GM19438 (cell line): ENCODE measurements around the gene PELI1.
"Not testable (repeated sequence)": the region's sequence is repeated elsewhere in the genome, so short reads cannot be mapped to it uniquely, and the experiment has no call there.

ENCODE experiments used
- ATAC-seq: cut with Tn5 transposase; IDR thresholded peaks from one replicate; pipeline ENCODE4 v1.9.1; 2021; ENCODE audit warnings: low read depth; ENCODE audit not compliant: unreplicated experiment

PELI1 gene

DNA sequence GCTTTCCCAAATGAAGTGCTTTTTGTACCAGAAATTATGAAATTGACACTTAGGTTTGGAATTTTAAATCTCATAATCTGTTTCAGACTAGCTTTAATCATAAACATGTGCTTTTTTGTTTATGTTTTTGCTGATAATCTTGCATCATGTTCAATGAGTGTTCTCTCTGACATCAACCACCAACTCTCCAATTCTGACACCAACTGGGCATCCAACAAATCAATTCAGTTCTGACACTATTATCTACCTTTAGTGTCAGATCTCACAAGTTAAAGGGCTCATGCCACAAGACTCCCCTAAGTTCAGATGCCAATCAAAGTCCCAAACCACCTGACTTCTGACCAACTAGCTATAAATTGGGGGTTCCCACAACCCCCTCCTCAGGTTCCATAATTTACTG is 19.6 kb downstream of the PELI1 start:
- ATAC-seq, result no peak

- ATAC-seq, result no peak
These were observed 20.1 kb downstream of the PELI1 start for GRCh38 chr2:64124168-64124567.

DNA sequence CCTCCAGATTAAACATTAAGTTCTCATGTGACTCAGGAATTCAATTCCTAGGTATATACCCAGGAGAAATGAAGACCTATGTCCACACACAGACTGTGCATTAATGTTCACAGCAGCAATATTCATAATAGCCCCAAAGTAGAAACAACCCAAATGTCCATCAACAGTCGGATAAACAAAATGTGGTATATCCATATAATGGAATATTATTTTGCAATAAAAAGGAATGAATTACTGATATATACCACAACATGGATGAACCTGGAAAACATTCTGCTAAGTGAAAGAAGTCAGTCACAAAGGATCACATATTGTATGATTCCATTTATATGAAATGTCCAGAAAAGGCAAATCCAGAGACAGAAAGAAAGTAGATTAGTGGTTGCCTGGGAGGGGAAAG is 20.5 kb downstream of the PELI1 start:
- ATAC-seq, result no peak

- no peak for ATAC-seq
These were observed 21.9 kb downstream of the PELI1 start for GRCh38 chr2:64122358-64122757.

DNA sequence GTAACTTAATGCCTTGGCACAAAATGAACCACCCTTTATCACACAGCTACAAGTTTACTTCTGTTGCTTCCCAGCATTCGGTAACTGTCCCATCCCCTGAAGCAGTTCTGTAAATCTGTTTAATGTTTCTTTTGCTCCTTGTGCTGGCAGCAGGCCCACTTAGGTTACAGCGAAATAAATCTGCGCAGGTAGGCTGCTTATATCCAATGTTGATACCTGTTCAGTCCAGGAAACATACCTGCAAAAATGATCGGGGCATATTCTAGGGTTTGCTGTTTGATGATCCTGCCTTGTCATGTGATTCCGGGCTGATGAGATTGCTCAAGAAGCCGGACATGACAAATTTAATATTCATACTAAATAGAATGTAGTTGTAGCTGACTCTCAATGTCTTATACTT is 23.3 kb downstream of the PELI1 start:
- ATAC-seq, result no peak

DNA sequence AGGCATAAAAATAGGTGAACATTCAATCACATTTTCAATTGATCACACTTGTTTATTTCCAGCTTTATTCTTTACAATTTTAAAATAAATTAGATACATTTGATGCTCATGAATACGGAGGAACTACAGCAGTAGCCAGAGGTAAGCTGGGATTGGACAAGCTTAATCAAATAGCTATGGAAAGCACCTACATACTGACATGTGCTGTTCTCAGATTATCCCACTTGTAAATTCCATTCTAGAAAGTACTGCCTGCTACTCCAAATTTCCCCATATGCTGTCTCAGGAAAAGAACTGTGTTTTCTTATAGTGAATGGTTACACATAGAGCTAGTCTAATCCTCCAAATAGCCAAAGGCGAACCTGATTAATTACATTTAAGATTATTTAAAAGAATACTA is 24.2 kb downstream of the PELI1 start:
- no peak for ATAC-seq

- no peak for ATAC-seq
These were observed 24.9 kb downstream of the PELI1 start for GRCh38 chr2:64119369-64119768.

DNA sequence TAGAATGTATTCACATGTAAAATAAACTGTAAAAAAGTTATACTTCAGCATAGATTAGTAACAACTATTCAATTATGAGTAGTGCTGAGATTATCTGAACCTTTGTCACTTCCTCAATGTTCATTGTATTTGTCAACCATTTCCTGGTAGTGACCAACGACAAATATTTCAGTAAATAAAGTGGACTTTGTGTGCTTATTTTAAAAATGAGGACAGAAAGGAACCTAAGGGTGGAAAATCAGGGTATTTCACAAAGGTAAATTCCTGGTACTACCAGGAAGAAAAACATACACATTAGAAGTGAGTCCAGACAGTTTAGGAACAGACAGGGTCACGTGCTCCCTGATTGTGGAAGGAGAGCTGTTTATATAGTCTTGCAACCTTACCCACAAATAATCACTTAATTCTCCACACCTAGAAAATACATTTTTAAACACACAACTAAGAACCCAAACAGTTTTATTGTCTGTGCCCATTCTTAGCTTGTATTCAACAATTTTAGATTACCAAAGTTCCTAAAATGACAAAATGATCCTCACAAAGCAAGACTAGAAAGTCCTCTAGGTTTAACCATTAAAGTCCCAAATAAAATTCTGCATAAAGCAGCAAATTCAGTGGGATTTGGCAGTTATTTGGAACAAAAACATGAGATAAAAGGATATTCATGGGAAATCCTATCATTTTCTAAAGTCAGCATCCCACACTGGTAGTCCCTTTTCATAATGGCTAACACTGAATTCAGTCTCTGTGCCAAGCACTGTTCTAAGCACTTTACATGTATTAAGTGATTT is 28.2 kb downstream of the PELI1 start:
- ATAC-seq, result no peak

DNA sequence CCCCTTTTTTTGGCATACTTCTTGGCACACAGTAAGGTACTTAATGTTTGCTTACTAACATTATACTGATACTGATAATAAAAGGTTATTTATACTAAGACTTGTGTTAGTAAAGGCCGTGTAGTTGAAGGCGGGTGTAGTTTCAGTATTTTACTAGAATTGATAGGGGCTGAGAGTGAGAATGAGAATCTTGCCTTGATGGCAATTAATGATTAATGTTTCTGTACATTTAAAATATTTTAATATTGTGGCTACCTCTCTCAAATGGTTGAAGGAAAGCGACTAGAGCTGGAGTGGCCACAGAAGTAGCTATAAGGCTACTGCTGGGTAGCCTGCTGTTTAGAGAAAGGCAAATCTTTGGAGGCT is 29.3 kb downstream of the PELI1 start:
- ATAC-seq, result peak; percentile 42

GRCh38 chr2:64114063-64114911 is 29.9 kb downstream of the PELI1 start:
- peak; percentile 47 for ATAC-seq

DNA sequence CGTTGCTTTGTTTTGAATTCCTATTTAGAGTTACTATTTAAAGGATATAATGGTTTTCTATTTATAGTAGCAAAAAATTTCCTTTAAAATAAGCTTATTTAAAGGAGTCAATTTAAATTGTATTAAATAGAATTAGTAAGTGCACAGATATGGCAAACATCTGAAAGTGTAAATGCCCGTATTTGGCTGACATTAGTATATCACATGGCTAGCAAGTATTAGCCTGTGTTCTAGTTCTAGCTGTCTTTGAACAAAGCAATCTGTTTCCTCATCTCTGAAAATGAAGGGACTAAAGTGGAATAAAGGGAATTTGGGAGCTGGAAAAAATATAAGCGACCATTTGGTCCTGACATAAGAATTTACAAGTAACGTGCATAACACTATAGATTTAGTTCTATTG is 32.2 kb downstream of the PELI1 start:
- ATAC-seq, result no peak

- no peak for ATAC-seq
These were observed 32.8 kb downstream of the PELI1 start for GRCh38 chr2:64111426-64111825.

DNA sequence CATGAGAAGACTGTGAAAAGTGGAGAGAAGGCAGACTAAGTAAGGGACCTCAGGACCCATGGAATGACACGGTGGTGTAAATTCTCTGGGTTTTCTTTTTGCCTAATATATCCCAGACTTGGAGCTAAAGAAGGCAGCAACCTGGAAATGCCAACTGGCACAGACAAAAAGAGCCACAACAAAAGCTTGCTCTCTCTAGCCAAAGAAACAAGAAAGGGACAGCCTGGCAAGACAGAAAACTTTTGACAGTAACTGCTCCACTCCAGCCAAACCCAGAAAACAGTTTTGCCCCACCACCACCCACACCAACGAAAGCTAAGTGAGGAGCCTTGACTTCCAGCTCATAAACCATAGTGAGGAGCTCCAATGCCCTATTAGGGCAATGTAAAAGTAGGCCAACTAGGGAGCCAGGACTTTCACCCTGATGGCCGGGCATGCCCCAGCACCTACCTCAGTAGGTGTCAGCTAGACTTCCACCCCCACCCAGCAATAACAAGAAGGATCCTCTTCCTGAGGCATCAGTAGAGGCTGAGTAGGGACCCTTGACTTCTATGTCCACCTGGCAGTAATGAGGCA is 35.5 kb downstream of the PELI1 start:
- no peak for ATAC-seq

- no peak for ATAC-seq
These were observed 37.7 kb downstream of the PELI1 start for GRCh38 chr2:64106481-64106880.

DNA sequence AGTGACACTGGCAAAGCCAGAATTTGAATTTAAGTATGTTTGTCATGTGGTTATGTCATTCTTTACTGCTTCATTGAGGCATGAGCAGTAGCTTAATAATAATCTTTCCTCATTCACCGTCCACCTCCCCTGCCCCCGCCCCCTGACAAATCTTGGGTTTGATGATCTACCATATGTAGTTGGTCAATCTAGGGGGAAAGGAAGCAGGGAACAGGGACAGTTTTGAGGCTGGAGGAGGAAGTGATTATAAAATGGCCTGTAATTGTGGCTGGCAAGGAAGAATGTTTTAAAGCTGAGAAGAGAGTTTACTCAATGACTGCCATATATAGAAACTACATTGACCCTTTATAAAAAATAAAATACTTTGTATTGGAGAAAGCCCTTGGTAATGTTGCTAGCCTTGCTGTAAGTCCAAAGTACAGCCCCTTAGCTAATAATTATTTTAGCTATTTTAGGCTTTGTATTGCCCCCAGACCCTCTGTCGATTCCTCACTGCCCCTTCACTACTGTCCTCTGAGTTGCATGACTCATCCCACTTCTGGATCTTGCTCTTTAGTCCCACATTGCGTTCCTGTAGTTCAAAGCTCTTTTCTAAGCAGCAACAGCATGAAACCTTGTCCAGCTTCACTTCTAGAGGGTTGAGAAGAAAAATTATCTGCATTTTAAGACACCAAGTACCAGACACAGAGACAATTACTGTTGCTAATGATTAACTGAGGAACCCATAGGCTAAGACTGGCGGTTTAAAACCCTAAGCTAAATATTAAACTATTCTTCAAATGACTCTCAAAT is 38.4 kb downstream of the PELI1 start:
- peak; percentile 37 for ATAC-seq

DNA sequence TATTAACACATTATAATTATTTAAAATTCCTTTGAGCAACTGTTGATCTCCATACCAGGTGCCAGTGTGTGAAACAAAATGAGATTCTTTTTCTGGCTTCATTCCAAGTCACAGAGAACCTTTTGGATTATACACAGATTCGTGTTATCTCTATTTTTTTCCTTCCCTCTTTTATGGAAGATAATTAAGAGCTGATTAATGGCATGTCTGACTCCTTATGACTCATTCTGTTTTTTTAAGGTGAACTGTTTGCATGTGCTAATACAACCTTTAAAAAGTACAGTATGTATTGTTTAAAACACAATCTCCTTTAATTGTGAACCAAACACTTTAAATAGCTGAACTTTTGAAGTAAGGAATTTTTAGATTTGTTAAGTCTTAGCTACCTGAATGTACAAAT is 39.3 kb downstream of the PELI1 start:
- ATAC-seq, result no peak

- not testable (repeated sequence) for ATAC-seq
These were observed 41.5 kb downstream of the PELI1 start for GRCh38 chr2:64102736-64103135.

- peak; percentile 33 for ATAC-seq
These were observed 43.1 kb downstream of the PELI1 start for GRCh38 chr2:64101141-64101591.

DNA sequence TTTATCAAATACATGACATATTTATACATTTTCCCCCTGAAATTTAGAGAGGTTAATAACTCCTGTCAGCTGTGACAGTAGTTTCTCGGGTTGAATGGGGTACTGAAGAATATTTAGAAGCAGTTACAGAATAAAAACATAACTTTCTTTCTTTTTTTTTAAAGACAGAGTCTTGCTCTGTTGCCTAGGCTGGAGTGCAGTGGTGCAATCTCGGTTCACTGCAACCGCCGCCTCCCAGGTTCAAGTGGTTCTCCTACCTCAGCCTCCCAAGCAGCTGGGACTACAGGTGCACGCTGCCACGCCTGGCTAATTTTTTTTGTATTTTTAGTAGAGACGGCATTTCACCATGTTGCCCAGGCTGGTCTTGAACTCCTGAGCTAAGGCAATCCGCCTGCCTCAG is 43.6 kb downstream of the PELI1 start:
- peak; percentile 39 for ATAC-seq

DNA sequence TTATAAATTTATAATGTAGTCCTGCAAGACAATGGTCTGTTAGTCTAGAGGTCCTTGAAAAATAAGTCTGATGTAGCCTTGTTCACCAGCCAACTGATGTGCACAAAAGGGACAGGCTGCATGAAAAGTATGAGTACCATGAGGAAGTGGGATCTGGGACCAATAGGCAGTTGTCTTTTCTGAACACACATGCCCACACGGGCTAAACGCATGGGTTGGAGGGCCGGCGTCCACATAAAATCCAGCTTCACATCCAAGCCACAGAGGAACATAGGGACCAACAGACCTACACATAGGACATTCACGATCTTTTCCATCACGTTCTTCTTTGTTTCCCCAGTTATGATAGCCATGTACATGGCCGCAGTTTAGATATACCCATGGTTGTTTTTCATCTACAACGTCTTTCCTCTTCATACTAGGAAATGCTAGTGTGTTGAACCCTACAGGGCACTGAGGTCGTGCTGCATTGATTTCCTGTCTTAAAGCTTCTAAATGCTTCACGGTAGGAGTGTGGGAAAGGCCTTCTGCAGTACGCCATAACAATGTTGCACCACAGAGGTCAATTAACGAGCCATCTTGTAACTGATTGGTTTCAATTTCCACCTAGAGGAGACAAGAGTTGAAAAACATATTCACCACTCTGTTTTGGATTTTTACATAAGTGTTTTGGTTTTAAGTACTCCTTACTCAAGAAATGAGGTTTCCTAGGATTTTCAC is 49.4 kb downstream of the PELI1 start:
- no peak for ATAC-seq
